NCI-H524 treated with DMSO at 0.1 percent for 48 hours (cell line): Measurements from ENCODE around the gene RBM33.

Source experiments
- DNase-seq: peaks from one replicate; lab custom pipeline; 2025; lab: John Stamatoyannopoulos, UW

The RBM33 gene

GRCh38 chr7:155829796-155830470 lies 185.5 kb downstream of the RBM33 start:
- no peak for DNase-seq
